ENCODE measurements around the gene JAK3. TPM values are rescaled to one million over a fixed set of nuclear protein-coding genes. Genes with fewer than 3 reads are reported as not detected.
A peak's percentile ranks its signal among the peaks of the same experiment; 100 is the strongest.

JAK3 gene
- total RNA-seq, 1 donor from 2014 or later: 15.9 TPM

- Histone ChIP-seq H3K27me3 (ENCODE audit: low read depth) (peaks cover 12% of the 10 kb centered on the region), H3K36me3 (no peaks in the 10 kb centered on the region), H3K9me3 (no peaks in the 10 kb centered on the region), H3K27ac (no peak within 1 kb of the TSS), H3K4me1 (no peaks in the 10 kb centered on the region), H3K4me3 (no peak within 1 kb of the TSS)
- DNase-seq: no peak
- peak in 1 of 2 donors; percentile 11 for ATAC-seq
- TF ChIP-seq CTCF (IDR thresholded peaks at IDR 0.05): no peak
- intact Hi-C loops (cut with DNase I): no loop called here
These were observed 26.6 kb downstream of the JAK3 start, which contains the start of gene INSL3 for GRCh38 chr19:17821190-17821589. Gene INSL3 (minus strand): TSS chr19:17821519. CDS start chr19:17821506, 13 bp downstream.

GRCh38 chr19:17817668-17818363 lies 30.0 kb downstream of the JAK3 start:
- Histone ChIP-seq H3K36me3 (no peaks in the 10 kb centered on the region), H3K4me1 (no peaks in the 10 kb centered on the region), H3K9me3 (no peaks in the 10 kb centered on the region), H3K27me3 (ENCODE audit: low read depth) (peaks cover 4% of the 10 kb centered on the region), H3K27ac (no peak overlapping the region), H3K4me3 (no peak overlapping the region)
- ATAC-seq: no peak
- no peak for DNase-seq
- intact Hi-C loops (cut with DNase I): no loop called here
- no peak for TF ChIP-seq CTCF (IDR thresholded peaks at IDR 0.05)

- TF ChIP-seq CTCF (IDR thresholded peaks at IDR 0.05): no peak
- intact Hi-C loops (cut with DNase I): no loop called here
- no peak overlapping the region for H3K27ac ChIP-seq
- ATAC-seq: no peak
- DNase-seq: no peak
- H3K4me3 ChIP-seq: no peak overlapping the region
- H3K9me3 ChIP-seq: no peaks in the 10 kb centered on the region
- no peaks in the 10 kb centered on the region for H3K4me1 ChIP-seq
- no peaks in the 10 kb centered on the region for H3K36me3 ChIP-seq
- H3K27me3 ChIP-seq (ENCODE audit: low read depth): peaks cover 16% of the 10 kb centered on the region
These were observed 35.7 kb downstream of the JAK3 start for GRCh38 chr19:17812099-17812498.

GRCh38 chr19:17811681-17812080 lies 36.1 kb downstream of the JAK3 start:
- Histone ChIP-seq H3K4me1 (no peaks in the 10 kb centered on the region), H3K9me3 (no peaks in the 10 kb centered on the region), H3K4me3 (no peak overlapping the region), H3K36me3 (no peaks in the 10 kb centered on the region), H3K27ac (no peak overlapping the region), H3K27me3 (ENCODE audit: low read depth) (peaks cover 16% of the 10 kb centered on the region)
- intact Hi-C loops (cut with DNase I): no loop called here
- TF ChIP-seq CTCF (IDR thresholded peaks at IDR 0.05): no peak
- ATAC-seq: no peak
- DNase-seq: no peak

- H3K27me3 ChIP-seq (ENCODE audit: low read depth): peaks cover 16% of the 10 kb centered on the region
- H3K36me3 ChIP-seq: no peaks in the 10 kb centered on the region
- TF ChIP-seq CTCF (IDR thresholded peaks at IDR 0.05): no peak
- H3K4me1 ChIP-seq: no peaks in the 10 kb centered on the region
- no peak overlapping the region for H3K4me3 ChIP-seq
- no peak overlapping the region for H3K27ac ChIP-seq
- ATAC-seq: no peak
- DNase-seq: no peak
- intact Hi-C loops (cut with DNase I): no loop called here
- H3K9me3 ChIP-seq: no peaks in the 10 kb centered on the region
These were observed 36.7 kb downstream of the JAK3 start for GRCh38 chr19:17811103-17811502.
